RKO (cell line): Measurements from ENCODE around the gene SLC13A5.
A peak's percentile ranks its signal among the peaks of the same experiment; 100 is the strongest.
"Not testable (repeated sequence)": the region's sequence is repeated elsewhere in the genome, so short reads cannot be mapped to it uniquely, and the experiment has no call there.

Source experiments
- DNase-seq: peaks from one replicate; pipeline ENCODE4 v3.0.0-alpha.2; 2016; ENCODE audit warnings: low spot score

The SLC13A5 gene

DNA sequence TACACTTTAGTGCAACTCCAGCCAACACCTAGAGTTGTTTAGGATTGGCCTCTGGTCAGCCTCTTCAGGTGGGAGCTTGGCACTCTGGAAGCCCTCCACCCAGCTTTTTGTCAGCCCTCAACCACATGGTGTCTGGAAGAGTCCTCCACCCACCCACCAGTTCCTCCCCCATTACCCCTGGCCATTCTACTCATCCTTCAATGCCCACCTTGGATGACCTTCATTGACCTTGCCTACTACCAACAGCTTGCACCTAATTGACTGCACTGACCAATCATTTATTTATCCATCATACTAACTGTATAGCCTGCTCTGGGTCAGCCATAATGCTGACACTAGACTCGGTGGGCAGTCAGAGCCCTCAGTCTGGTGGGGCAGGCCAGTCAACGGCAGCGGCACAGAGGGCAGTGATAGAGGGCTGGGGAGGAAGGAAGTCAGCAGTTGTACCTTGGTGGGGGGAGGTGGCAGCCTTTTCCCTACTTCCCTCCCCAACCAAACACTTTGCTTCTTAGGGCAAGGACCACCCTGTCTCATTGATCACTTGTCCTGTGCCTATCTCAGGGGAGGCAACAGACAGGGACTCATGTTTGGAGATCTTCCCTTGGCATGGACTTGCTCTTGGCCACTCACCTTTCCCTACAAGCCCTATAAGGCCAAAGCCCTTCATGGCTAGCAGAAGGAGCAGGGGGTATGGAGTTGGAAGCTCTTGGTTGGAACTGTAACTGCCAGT, 29.3 kb downstream of the SLC13A5 start:
- no peak for DNase-seq

DNA sequence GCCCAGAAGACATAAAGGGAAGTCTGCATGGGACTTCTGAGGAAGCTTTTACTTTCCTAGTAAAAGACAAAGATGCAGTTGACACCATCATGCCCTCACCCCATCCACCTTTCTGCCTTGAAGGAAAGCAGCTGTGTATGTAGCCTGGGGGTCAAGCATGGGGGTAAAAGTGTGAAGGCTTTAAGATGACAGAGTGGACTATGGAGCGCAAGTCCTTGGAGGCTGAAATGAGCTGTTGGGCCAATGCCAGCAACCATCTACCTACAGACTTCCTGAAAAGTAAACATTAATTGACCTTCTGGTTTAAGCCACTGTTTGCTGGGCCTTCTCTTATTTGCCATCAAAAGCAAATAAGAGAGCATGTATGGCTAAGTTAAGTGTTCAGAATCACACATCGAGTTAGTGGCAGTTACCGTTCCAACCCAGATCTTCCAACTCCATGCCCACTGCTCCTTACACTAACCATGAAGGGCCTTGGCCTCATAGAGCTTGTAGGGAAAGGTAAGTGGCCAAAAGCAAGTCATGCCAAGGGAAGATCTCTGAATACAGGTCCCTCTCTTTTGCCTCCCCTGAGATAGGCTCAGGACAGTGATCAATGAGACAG, 30.0 kb downstream of the SLC13A5 start:
- no peak for DNase-seq

DNA sequence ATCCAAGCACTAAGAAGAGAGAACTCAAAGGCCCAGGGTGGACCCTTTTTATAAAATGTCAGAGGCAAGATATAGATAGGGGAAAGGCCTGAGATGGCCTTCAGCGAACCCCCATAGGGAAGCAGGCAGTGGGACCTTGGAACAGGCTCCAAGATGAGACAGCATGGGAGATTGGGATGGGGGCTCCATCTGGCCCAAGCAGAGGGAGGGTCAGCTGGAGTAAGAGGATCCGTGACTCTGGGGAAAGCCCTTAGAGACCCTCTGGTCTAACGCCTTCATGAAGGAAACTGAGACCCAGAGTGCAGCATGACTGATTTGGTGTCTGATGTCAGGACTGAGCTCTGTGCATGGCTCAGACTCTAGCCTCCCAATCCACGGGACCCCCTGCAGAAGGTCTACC, 30.8 kb downstream of the SLC13A5 start:
- no peak for DNase-seq

DNA sequence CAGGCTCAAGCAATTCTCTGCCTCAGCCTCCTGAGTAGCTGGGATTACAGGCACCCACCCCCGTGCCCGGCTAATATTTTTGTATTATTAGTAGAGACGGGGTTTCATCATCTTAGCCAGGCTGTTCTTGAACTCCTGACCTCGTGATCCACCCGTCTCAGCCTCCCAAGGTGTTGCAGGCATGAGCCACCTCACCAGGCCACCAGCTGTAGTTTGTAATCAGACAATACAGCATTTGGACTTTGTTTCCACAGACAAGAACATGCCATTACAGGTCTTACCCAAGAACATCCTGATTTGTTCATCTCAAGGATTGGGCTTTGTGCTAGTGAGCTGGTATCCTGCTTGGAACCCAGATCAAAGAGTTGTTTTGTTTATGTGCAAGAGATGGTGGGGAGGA, 31.5 kb downstream of the SLC13A5 start:
- no peak for DNase-seq

DNA sequence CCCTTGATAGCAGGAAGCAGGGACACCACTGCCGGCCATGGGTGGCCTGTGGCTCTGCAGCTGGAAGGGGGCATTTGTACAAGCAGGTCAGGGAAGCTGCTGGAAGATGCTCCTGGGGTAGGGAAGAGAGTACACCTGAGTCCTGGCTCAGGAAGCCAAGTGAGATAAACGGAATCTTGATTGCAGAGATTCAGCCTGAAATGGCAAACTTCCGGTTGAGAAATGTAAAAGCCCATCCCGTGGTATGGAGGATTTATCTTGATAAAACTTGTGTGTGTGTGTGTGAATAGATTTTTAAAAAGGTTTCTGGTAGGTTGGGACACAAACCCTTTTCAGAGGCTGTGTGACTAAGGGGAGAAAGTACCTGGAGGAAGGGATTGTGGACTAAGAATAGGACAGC, 32.0 kb downstream of the SLC13A5 start:
- DNase-seq: no peak

DNA sequence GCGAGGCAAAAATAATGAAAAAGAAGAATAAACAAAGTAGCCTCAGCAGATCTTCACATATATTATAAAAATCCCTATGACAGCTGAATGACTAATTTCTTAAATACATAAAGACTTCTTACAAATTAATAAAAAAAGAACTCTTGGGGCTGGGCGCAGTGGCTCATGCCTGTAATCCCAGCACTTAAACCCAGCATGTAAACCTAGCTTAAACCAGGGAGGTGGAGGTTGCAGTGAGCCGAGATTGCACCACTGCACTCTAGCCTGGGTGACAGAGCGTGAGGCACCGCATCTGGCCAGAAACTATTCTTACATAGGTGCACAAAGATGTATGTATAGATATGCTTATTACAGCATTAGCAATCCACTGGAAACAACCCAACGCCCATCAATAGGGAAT, 33.9 kb downstream of the SLC13A5 start:
- no peak for DNase-seq

DNA sequence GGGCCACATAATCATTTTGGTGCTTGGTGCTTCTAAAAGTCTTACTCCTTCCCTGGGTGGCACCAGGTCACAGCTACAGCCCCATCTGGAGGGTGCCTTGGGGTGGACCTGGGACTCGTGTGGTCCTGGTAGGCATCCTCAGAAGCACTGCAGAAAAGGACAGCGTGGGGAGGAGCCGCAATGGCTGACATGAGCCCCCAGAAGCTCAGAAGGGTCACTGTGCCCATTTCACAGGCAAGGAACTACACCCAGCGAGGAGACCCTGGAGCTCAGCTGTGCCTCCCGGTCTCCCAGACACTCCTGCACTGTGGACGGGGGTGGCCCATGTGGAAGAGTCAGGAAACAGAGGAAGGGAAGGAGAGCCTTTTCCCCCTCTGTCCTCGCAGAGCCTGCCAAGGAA, 35.2 kb downstream of the SLC13A5 start:
- DNase-seq: no peak

DNA sequence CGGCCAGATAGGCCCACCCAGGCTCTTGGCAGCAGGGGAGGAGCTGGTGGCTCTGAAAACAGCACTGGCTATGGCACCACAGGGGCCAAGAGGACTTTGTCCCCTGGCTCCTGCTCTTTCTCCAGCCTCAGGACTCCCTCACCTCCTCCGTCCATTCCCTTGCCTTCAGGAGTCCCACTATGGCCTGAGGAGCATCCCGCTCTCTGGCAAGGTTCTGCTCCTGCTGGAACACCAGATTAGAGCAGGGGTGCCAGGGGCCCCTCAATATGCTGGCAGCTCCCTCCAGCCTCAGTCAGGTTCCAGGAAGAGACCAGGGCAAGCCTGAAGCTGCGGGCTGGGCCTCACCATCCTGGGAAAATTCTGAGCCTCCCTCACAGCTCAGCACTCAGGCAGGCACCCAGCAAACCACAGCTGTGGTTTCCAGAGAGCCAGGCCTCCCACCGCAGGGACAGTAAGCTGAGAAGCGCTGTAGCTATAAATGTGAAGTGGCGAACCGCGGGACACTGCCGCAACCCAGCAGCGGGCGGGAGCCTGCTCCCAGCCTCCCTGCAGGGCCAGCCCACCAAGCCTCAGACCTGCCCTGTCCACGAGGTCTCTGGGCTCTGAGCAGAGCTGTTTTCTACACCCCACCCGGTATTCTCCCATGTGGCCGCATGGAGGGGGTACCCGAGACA, 35.9 kb downstream of the SLC13A5 start:
- no peak for DNase-seq

DNA sequence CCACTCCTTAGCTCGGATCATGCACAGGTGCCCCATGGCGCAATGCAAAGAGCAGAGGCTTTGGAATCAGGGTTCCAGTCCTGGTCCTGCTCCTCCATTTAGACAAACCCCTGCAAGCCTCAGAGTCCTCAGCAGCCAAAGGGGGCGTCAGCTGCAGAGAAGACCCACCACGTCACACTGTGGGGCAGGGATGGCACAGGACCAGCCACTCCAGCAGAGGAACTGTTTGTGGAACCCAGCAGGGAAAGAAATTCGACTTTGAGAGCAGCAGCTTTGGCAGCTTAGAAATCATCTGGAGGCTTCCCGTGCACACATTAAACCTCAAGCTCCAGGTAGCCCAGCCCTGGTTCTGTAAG, 36.4 kb downstream of the SLC13A5 start:
- no peak for DNase-seq

DNA sequence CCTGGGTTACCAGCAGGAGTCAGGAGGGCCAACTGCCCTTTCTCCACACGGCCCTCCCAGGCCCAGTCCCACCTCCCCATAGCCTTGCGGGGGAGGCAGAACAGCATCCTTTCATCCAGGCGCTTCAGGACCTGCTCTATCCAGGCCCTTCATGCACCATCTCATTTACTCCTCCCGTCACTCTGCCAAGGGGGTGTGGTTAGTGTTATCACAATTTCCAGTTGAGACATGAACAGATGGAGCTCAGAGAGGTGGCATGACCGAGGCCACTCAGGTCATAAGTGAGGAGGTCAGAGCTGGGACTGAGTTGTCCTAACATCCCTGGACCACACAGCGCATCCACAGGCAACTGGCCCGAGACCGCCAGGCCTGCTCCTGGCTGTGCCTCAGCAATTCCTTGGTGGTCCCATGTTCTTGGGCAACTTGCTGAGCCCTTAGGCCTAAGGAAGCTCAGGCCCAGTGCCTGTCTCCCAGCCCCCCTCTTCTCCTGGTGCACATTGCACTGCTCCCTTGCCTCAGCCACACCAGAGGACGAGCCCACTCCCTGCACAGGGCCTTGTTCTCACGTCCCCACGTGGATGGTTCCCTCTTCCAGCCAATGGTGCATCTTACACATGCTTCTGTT, 37.9 kb downstream of the SLC13A5 start:
- DNase-seq: no peak

DNA sequence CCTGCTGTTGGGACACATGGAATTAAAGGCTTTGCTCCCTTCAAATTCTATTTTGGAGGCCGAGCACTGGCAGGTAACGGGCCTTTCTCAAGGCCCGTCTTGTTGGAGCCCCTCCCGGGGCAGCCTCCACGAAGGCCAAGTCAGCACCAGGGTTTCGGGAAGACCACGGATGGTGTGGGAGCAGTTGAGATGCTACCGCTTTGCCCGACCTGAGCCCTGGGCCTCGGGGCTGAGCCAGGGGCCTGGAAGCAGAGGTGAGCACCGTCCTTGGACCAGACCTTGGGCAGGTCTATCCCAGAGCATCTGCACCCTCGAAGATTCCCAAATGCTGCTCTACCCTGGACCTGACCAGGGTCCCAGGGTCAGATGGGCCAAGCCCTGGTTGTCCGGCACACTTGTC, 38.6 kb downstream of the SLC13A5 start:
- DNase-seq: no peak

DNA sequence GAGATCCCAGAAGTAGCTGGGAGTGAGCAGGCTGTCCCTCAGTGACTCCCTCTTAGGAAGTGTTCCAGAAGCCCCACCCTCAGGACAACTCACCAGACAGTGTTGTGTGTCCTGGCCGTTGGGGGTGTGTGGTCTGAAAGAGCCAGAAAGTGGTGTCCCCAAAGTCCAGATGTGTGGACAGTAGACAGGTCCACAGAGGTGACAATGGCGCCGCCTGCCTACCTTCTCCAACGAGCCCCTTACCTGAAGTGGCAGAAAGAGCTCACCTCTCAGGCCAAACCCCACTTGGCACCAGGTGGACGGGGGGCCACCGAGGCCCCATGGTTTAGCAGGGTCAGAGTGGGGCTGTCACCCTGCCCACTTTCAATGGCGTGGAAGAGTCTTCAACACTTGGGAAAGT, 41.7 kb downstream of the SLC13A5 start:
- DNase-seq: no peak

DNA sequence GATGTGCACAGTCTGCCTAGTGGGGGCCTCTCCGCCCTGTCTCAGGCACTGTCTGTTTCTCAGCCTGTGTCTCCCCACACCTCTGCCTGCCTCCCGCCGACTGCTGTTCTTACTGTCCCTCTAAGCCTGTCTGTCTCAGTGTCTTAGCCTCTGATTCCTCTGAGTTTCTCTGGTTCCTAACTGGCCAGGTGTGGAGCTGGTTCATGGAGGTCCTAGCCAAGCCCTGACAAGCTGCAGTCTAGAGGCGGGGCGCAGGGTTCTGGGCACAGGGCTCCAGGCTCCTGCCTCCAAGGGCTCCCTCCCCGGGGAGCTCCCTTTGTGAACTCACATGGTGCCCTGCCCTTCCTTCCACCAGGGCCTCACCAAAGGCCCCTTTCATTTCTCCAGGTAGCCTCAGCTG, 42.2 kb downstream of the SLC13A5 start:
- DNase-seq: no peak

DNA sequence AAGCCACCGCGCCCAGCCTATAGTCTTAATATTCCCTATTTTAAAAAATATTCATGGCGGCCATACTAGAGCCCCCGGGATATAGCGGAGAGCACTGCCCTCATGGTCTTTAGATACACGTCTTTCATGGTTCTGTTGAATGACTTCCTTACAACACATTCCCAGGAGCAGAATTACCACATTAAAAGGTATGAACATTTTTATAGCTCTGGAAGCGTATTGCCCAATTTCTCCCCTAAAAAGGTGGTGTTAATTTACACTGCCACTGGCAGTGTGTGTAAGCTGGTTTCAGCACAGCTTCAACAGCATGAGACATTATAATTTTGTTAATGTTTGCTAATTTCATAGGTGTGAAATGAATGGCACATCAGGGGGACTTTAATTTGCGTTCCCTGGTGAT, 42.6 kb downstream of the SLC13A5 start:
- no peak for DNase-seq

DNA sequence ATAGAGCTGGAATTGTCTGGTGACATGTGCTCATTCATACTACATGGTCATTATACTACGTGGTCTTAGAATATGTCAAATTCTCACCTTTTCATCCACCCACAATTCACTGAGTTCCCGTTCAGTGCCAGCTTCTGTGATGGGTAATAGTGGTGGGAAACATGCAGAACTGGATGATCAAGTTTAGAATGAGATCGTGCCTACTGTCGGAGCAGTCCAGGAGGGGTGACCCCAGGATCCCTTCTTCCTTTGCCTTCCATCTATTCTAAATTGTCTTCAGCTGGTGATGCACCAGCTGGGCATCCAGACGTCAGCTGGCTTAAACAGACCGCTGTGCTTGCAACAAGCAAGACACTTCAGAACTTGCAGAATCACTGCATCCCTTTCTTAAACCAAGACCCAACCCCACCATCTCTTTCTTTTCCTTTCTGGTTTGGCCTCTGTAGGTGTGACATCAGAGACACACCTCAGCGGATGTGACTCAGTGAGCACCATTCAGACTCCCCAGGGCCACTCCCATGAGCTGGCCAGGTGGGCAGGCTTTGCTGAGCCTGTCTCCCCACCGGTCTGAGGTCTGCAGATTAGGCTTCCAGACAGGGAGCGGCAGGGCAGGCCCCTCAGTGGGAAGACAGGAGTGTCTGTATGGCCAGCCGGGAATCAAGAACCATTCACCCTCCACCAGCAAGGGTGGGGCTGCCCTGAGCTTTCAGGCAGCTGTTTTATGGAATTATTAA, 43.5 kb downstream of the SLC13A5 start:
- DNase-seq: no peak

DNA sequence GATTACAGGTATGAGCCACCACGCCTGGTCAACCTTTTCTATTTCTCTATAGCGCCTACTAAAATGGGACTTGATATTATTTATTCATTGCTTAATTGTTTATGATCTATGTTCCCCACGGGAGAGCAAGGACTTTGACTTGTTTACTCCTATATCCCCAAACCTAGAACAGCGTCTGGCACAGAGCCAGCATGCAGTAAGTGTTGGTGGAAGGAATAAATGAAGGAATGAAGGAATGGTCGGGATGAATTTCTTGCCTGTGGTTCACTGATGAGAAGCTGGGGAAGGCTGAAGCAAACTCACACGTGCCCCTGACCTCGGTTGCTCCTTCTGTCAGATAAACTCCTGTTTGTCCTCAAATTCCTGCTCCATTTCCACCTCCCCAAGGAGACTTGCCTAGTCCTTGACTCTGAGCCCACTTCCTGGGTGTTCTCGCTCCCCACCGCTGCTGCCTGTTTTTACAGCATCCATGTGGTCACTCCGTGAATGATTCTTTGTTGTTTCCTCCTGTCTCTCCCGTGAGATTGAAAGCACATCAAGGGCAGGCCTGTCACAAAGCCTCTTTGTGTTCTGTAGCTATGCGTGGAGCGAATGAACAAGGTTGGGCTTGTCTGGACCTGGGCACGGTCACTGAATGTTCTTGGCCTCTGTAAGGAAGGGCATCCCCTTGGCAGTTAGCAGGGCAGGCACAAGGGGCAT, 44.3 kb downstream of the SLC13A5 start:
- DNase-seq: no peak

DNA sequence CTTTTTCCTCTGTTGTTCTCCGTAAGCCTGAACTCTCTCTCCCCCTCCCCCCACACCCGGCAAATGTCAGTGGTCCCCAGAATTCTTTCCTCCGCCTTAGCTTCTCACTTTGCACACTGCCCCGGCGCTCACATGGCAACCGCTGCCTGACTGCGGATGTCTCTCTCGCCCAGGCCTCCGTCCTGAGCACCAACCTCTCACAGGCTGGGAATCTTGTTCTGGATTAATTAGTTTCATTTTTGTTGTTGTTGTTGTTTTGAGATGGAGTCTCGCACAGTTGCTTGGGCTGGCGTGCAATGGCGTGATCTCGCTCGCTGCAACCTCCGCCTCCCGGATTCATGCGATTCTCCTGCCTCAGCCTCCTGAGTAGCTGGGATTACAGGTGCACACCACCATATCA, 45.0 kb downstream of the SLC13A5 start:
- DNase-seq: no peak

DNA sequence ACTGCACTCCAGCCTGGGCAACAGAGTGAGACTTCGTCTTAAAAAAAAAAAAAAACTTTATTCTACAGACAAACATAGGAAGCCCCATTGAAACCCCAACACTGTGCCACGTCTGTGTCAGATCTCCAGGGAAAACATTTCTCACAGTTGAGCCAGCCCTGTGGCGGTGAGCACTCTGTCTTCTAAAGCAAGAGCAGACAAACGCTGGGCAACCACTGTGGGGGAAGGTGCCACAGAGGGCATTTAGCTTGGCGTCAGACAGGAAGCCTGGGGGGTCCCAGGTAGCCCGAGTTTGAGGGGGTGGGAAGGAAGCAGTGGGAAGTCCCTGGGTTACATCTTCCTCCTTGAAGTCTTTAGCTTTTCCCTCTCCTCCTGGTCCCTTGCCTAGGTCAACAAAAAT, 45.7 kb downstream of the SLC13A5 start:
- DNase-seq: no peak

DNA sequence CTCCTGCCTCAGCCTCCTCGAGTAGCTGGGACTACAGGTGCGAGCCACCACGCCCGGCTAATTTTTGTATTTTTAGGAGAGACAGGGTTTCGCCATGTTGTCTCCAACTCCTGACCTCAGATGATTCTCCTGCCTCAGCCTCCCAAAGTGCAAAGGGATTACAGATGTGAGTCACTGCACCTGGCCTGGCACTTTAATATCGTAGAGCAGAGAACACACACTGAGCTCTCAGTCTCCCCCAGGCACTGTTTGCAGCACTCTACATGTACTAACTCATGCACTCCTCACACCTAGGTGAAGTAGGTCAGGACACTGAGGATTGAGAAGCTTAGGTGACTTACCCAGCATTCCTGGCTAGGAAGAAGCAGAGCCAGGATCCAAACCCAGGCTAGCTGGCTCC, 46.6 kb downstream of the SLC13A5 start:
- DNase-seq: no peak

DNA sequence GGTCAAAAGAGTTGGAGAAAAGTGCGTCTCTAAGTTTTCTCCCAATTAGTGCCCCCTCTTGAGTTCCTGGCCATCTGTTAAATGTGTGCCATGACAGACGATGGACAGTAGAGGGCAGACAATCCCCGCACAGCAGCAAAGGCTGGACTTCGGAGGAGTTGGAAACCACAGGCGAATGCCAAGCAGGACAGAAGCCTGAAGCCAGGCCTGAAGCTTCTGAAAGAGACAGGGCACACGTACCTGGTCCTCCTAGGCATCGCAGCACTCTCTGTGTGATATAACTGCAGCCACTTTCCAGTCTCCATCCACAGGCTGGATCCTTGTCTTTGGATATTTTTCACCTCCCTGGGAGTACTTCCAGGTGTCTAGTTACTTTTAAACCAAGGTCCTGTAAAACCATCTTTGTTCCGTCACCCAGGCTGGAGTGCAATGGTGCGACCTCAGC, 47.1 kb downstream of the SLC13A5 start:
- peak; percentile 81 for DNase-seq

DNA sequence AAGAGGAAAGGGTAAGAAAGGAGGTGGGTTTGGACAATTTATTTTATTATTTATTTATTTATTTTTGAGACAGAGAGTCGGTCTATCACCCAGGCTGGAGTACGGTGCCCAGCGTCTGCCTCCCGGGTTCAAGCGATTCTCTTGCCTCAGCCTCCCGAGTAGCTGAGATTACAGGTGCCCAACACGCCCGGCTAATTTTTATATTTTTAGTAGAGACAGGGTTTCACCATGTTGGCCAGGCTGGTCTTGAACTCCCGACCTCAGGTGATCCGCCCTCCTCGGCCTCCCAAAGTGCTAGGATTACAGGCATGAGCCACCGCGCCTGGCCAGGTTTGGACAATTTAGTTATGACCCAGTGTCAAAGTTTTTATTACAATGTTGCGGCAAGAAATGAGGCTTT, 50.0 kb downstream of the SLC13A5 start:
- DNase-seq: not testable (repeated sequence)

DNA sequence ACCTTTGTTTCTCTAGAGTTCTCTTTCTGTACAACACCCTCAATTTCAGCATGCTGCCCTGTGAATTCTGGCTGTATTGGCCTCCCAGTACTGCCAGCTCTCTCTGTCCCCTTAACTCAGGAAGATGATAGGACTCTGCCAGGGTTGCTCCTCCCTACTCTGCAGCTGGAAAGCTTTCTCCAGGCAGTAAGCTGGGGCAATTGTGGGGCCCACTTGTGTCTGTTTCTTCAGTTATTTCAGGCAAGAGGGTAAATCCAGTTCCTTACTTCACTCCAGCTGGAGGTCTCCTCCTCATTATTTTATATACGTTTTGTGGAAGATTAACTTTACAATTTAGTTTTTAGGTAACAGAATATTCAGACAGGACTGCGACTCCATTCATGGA, 51.7 kb downstream of the SLC13A5 start:
- DNase-seq: no peak
